GM10266 (cell line): ENCODE data around the gene DCDC2B.

Source experiments
- DNase-seq: peaks from one replicate; pipeline ENCODE4 v3.0.0; 2012; ENCODE audit errors: extremely low spot score
- CTCF ChIP-seq: IDR thresholded peaks from 2 replicates; pipeline ENCODE4 v1.5.1; 2012; ENCODE audit warnings: mild to moderate bottlenecking, low read depth; ENCODE audit not compliant: control insufficient read depth, insufficient read depth; ENCODE audit errors: missing control alignments

DCDC2B gene

GRCh38 chr1:32186077-32186476 lies 22.8 kb upstream of the DCDC2B start:
- TF ChIP-seq CTCF: no peak
- no peak for DNase-seq

GRCh38 chr1:32186491-32186890 lies 22.4 kb upstream of the DCDC2B start:
- TF ChIP-seq CTCF: no peak
- DNase-seq: no peak

- no peak for DNase-seq
- TF ChIP-seq CTCF: no peak
Measured at GRCh38 chr1:32187850-32188249, 21.0 kb upstream of the DCDC2B start.

- no peak for TF ChIP-seq CTCF
- DNase-seq: no peak
Measured at GRCh38 chr1:32192220-32192948, 16.5 kb upstream of the DCDC2B start.

GRCh38 chr1:32194984-32195383 lies 13.9 kb upstream of the DCDC2B start:
- no peak for DNase-seq
- TF ChIP-seq CTCF: no peak

GRCh38 chr1:32195531-32195930 lies 13.4 kb upstream of the DCDC2B start:
- no peak for TF ChIP-seq CTCF
- no peak for DNase-seq

- no peak for DNase-seq
- no peak for TF ChIP-seq CTCF
Measured at GRCh38 chr1:32195972-32196823, 12.7 kb upstream of the DCDC2B start.
